Measurements from ENCODE around the gene BCO2.

DNA sequence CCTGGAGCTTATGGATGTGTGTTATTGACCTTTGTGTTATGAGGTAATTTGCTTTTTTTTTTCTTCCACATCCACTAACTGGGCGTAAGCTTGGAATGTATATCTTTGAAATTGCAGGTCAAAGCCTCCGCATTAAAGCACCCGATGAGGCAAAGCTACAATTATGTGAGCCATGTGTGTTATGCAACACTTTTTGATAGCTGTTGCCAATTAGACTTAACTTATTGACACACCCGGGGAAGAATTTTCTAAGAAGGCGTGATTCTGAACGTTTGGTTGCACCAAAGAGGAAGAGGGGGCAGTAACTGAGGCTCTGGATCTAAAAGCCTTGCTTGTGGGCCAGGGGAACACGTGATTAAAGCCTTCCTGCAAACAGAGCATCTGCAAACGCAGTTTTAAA, 8.8 kb upstream of the BCO2 start:
- no peak for TF ChIP-seq EZH2 (IDR thresholded peaks at IDR 0.05; ENCODE audit: borderline replicate concordance, low read depth, low read length, poor library complexity, severe bottlenecking)
- TF ChIP-seq, protein P1, sequence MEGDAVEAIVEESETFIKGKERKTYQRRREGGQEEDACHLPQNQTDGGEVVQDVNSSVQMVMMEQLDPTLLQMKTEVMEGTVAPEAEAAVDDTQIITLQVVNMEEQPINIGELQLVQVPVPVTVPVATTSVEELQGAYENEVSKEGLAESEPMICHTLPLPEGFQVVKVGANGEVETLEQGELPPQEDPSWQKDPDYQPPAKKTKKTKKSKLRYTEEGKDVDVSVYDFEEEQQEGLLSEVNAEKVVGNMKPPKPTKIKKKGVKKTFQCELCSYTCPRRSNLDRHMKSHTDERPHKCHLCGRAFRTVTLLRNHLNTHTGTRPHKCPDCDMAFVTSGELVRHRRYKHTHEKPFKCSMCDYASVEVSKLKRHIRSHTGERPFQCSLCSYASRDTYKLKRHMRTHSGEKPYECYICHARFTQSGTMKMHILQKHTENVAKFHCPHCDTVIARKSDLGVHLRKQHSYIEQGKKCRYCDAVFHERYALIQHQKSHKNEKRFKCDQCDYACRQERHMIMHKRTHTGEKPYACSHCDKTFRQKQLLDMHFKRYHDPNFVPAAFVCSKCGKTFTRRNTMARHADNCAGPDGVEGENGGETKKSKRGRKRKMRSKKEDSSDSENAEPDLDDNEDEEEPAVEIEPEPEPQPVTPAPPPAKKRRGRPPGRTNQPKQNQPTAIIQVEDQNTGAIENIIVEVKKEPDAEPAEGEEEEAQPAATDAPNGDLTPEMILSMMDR (conservative IDR thresholded peaks at IDR 0.05; ENCODE audit: low read depth, low read length) = no peak

Measured in A673 (cell line).